Motor neuron (in vitro differentiated cells): ENCODE data around the gene IPO8. TPM values are rescaled to one million over a fixed set of nuclear protein-coding genes. Genes with fewer than 3 reads are reported as not detected.

Source experiments
- ATAC-seq, 8 experiments: fragments of 200-7000 bp; cut with Tn5 transposase; replicated peaks in 6 of 8; 2 replicates each; pipeline ENCODE4 v1.8.0; 2021; ENCODE audit warnings: mild to moderate bottlenecking in 8 of 8, moderate library complexity in 8 of 8
- H3K27ac ChIP-seq, 2 donors: fragments of 250-450 bp; sonication (Bioruptor Pico); 2 replicates each; pipeline ENCODE4 v1.9.0; 2021; ENCODE audit warnings: antibody characterized with exemption in 2 of 2, mild to moderate bottlenecking in 2 of 2, moderate library complexity in 1 of 2
- H3K4me1 ChIP-seq, 2 donors: fragments of 250-450 bp; sonication (Bioruptor Pico); replicated peaks in 1 of 2; 2 replicates each; pipeline ENCODE4 v1.6.1; 2021; ENCODE audit warnings: antibody characterized with exemption in 2 of 2, mild to moderate bottlenecking in 2 of 2, moderate library complexity in 1 of 2
- H3K4me3 ChIP-seq, 5 donors: fragments of 250-450 bp; sonication (Bioruptor Pico); 2 replicates each; pipeline ENCODE4 v1.9.0; 2021; ENCODE audit warnings: antibody characterized with exemption in 5 of 5, mild to moderate bottlenecking in 5 of 5, moderate library complexity in 4 of 5
- WGBS, 10 experiments: fragments of 450-650 bp; shearing (Covaris generic); methylation state at CpG; one replicate each; pipeline ENCODE4 v1.0.0; 2022; 5-methylcytosine and 5-hydroxymethylcytosine counted together
- in situ Hi-C, 9 experiments: fragments of 400-800 bp; cut with MboI; loops; one replicate each; pipeline ENCODE4 v1.15.0; 2021; ENCODE audit warnings: low sequenced_read_pairs in 9 of 9, low pct_unique_long_range_greater_than_20kb in 2 of 9; ENCODE audit not compliant: unreplicated experiment in 9 of 9
- total RNA-seq, 8 experiments: library from RNA; unstranded; fragments of 300-600 nt; gene quantifications; 2 replicates each; pipeline versions ENCODE4 v1.2.3 to v1.2.4, GENCODE V29; 2022

IPO8 gene
- total RNA-seq, 8 experiments from 2014 or later = 7.4 to 57.8 (median 20.9) TPM

DNA sequence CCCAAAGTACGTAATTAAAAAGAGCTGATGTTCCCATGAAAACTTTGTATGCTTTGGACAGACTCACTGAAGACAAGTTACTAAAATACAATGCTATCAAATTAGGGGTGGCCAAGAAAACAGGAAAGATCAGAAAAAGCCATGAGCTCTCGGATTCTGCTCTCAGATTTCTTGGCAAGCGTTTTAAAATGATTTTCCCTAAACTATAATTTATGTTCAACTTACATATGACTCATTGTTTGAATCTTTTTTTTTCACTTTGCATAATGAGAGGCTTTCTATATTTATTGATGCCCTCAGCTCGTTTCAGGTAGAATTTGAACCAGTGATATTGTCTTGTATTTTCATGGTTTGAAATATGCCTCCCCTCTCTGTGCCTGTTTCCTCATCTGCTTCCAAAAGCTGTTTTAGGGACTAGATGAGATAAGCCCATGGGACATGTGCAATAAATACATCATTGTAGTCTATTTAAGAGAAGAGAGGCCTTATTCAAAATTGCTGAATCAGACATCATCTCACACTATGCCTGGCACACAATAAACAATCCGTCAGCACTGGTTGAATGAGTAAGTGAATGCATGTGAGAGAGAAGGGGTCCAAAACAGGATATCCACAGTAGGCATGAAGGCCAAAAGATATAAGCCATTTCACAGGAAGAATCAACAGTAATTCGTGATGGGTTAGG is 4.7 kb upstream of the IPO8 start:
- H3K4me1 ChIP-seq = peaks cover 5 to 6% of the 10 kb centered on the region in 2 donors
- no peak overlapping the region for H3K4me3 ChIP-seq
- no peak for ATAC-seq
- no peak overlapping the region for H3K27ac ChIP-seq
- in situ Hi-C loops = no loop called here
- WGBS, 10 experiments = 56 to 93% (median 78%) methylated on average over 3 to 6 of the region's 6 CpGs

DNA sequence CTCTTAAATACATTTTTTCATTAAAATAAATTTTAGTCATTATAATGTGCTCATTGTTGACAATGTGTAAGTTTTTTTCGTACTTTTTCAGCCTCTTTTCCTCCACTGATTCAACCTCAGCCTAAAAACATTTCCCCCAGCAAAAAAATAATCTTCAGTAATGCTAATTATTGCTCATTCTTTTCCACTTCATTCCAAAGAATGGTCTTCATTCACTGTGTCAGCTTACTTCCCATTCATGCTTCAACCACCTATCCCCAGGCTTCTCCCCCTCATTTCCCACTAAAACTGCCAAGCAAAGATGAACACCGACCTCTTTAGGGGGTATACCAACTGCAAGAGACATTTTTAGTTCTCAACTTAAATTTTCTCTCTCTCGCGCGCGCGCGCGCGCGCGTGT is 2.7 kb upstream of the IPO8 start:
- 57 to 93% (median 73%) methylated on average over 1 to 12 of the region's 12 CpGs for WGBS, 10 experiments
- in situ Hi-C loops = no loop called here
- Histone ChIP-seq H3K4me3 (no peak overlapping the region), H3K27ac (no peak overlapping the region), H3K4me1 (peaks cover 13 to 18% of the 10 kb centered on the region in 2 donors)
- no peak for ATAC-seq

DNA sequence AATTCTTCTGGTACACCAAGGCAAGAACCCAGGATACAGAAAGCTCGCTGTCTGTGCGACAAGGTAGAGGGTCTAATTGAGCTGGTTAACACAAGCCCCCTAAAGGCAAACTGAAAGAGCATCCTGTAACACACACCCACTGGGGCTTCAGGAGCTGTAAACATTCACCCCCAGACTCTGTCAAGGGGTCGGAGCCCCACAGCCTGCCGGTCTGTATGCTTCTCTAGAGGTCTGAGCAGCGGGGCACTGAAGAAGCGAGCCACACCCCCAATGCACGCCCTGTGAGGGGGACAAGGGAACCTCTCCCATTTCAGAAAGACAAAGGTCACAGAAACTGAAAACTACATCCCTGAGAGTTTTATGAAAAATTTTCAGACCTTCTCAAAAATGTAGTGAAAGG is 1.3 kb upstream of the IPO8 start:
- Histone ChIP-seq H3K27ac (no peak overlapping the region), H3K4me1 (peaks cover 13 to 24% of the 10 kb centered on the region in 2 donors), H3K4me3 (no peak overlapping the region)
- in situ Hi-C loops = no loop called here
- no peak for ATAC-seq
- 61 to 100% (median 93%) methylated on average over 1 to 7 of the region's 7 CpGs; no CpG with 5 or more reads in 4 of the 10 experiments for WGBS, 10 experiments

GRCh38 chr12:30696486-30696885 is 817 bp upstream of the IPO8 start:
- in situ Hi-C loops = no loop called here
- 63 to 100% (median 86%) methylated on average over 1 to 9 of the region's 14 CpGs; no CpG with 5 or more reads in 1 of the 10 experiments for WGBS, 10 experiments
- Histone ChIP-seq H3K4me1 (peaks cover 13 to 24% of the 10 kb centered on the region in 2 donors), H3K4me3 (peak overlapping the region in 1 of 5 donors; percentile 89), H3K27ac (no peak overlapping the region)
- ATAC-seq = no peak

GRCh38 chr12:30696103-30696408 is 387 bp upstream of the IPO8 start:
- 11 to 52% (median 35%) methylated on average over 1 to 6 of the region's 6 CpGs; no CpG with 5 or more reads in 2 of the 10 experiments for WGBS, 10 experiments
- peak in 3 of 8 experiments; percentile 4 to 12 (median 7) for ATAC-seq
- Histone ChIP-seq H3K4me3 (peak overlapping the region; percentile 88 to 98 (median 91)), H3K27ac (no peak overlapping the region), H3K4me1 (peaks cover 13 to 24% of the 10 kb centered on the region in 2 donors)
- in situ Hi-C loops = no loop called here

DNA sequence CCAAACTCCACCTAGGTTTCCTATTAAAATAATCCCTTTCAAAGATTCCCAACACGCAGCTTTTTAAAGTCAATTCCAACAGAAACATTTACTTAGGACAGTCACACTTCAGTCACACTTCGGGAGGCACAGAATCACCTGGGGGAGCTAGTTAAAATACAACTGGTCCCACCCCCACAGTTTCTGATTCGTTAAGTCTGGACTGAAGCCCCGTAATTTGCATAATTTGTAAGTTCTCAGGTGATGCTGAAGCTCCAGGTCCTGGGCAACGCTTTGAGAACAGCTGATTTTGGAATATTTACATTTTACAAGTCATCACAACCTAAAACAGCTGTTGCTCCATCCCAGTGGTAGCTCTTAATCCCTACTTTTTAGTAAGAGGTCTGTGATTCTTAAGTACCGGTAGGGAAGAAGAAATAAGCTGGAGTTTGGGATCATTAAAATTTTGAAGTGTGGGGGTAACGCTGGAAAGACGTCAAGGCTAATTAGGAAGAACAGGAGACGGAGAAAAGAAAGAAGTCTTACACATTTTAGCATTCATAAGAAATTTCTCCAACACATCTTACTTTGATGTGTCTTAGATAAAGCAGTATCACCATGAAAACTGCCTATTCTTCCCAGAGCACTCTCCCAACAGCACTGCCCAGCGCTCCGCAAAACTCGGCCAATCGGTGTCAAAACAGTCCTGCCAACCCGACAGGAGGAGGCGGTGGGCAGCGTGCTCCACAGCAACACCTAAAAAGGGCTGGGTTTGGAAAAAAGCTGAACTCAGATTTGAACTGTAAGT is 1.1 kb downstream of the IPO8 start:
- Histone ChIP-seq H3K27ac (no peak overlapping the region), H3K4me3 (peak overlapping the region; percentile 88 to 98 (median 91)), H3K4me1 (peaks cover 13 to 24% of the 10 kb centered on the region in 2 donors)
- 0 to 30% (median 5%) methylated on average over 1 to 16 of the region's 16 CpGs for WGBS, 10 experiments
- peak; percentile 19 to 74 (median 64) for ATAC-seq
- in situ Hi-C loops = no loop called here

DNA sequence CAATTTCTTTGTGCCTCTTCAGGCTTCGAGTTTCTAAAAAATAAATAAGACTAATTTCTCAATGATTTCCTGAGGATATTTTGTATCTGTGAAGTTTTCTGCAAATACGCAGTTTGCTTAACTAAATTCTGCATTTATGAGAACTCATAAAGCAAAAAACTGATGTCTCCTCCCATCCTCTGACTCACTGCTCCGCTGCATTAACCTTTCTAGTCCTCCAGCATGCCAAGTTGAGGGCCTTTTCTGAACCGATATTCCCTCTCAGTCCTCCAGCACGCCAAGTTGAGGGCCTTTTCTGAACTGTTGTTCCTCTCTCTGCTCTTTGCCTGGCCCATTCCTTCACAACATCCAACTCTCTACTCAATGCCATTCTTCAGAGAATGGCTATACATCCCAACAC is 3.2 kb downstream of the IPO8 start:
- no peak overlapping the region for H3K4me3 ChIP-seq
- 0 to 100% (median 86%) methylated on average over 1 to 5 of the region's 5 CpGs for WGBS, 10 experiments
- peak in 2 of 8 experiments; percentile 6 to 17 for ATAC-seq
- in situ Hi-C loops = no loop called here
- H3K27ac ChIP-seq = no peak overlapping the region
- peaks cover 13 to 24% of the 10 kb centered on the region in 2 donors for H3K4me1 ChIP-seq

- 0 to 100% (median 76%) methylated on average over 1 to 3 of the region's 4 CpGs; no CpG with 5 or more reads in 1 of the 10 experiments for WGBS, 10 experiments
- peak in 3 of 8 experiments; percentile 36 to 79 (median 73) for ATAC-seq
- H3K4me1 ChIP-seq = peaks cover 11 to 22% of the 10 kb centered on the region in 2 donors
- H3K4me3 ChIP-seq = no peak overlapping the region
- in situ Hi-C loops = no loop called here
- no peak overlapping the region for H3K27ac ChIP-seq
Measured at GRCh38 chr12:30691122-30691879, 4.4 kb downstream of the IPO8 start.

GRCh38 chr12:30687265-30687986 is 8.2 kb downstream of the IPO8 start:
- Histone ChIP-seq H3K27ac (no peak overlapping the region), H3K4me1 (no peaks in the 10 kb centered on the region), H3K4me3 (no peak overlapping the region)
- ATAC-seq = no peak
- in situ Hi-C loops = no loop called here
- WGBS, 10 experiments = 83 to 100% (median 88%) methylated on average over 1 to 2 of the region's 2 CpGs

- WGBS, 10 experiments = 86 to 100% (median 88%) methylated on average over 1 of the region's 1 CpG; no CpG with 5 or more reads in 2 of the 10 experiments
- no peak for ATAC-seq
- no peak overlapping the region for H3K4me3 ChIP-seq
Measured at GRCh38 chr12:30679241-30679640, 16.4 kb downstream of the IPO8 start.

GRCh38 chr12:30678221-30678620 is 17.4 kb downstream of the IPO8 start:
- in situ Hi-C loops = no loop called here
- no peak for ATAC-seq
- 71 to 100% (median 100%) methylated on average over 1 of the region's 1 CpG; no CpG with 5 or more reads in 3 of the 10 experiments for WGBS, 10 experiments

More at GRCh38 chr12:30679241-30679640, 16.4 kb downstream of the IPO8 start:
- Histone ChIP-seq H3K4me1 (no peaks in the 10 kb centered on the region), H3K27ac (no peak overlapping the region)
- in situ Hi-C loops = no loop called here

GRCh38 chr12:30661210-30661609 is 34.5 kb downstream of the IPO8 start:
- no peak overlapping the region for H3K4me3 ChIP-seq
- in situ Hi-C loops = no loop called here
- ATAC-seq = no peak
- WGBS, 10 experiments = 0 to 98% (median 81%) methylated on average over 1 to 4 of the region's 4 CpGs
- H3K4me1 ChIP-seq = no peaks in the 10 kb centered on the region
- no peak overlapping the region for H3K27ac ChIP-seq

More at GRCh38 chr12:30678221-30678620, 17.4 kb downstream of the IPO8 start:
- H3K4me3 ChIP-seq = no peak overlapping the region
- no peaks in the 10 kb centered on the region for H3K4me1 ChIP-seq
- no peak overlapping the region for H3K27ac ChIP-seq
